Smooth muscle cell (in vitro differentiated cells): ENCODE data around the gene ABCB1. TPM values are rescaled to one million over a fixed set of nuclear protein-coding genes. Genes with fewer than 3 reads are reported as not detected.
"Not testable (repeated sequence)": the region's sequence is repeated elsewhere in the genome, so short reads cannot be mapped to it uniquely, and the experiment has no call there.

Experiments
- DNase-seq: peaks from one replicate; lab custom pipeline; 2025; ENCODE audit not compliant: unreplicated experiment; lab: John Stamatoyannopoulos, UW
- H2AFZ ChIP-seq: fragments of 200-600 bp; sonication (generic); 2 replicates; pipeline ENCODE4 v1.6.0; 2016; ENCODE audit warnings: antibody characterized with exemption, low read depth, mild to moderate bottlenecking
- H3F3A ChIP-seq: fragments of 200-600 bp; sonication (generic); 2 replicates; pipeline ENCODE4 v1.6.0; 2017; ENCODE audit warnings: antibody characterized with exemption, low read depth
- H3K27ac ChIP-seq: fragments of 200-600 bp; sonication (generic); 2 replicates; pipeline ENCODE4 v1.5.1; 2016; ENCODE audit warnings: low read depth, mild to moderate bottlenecking
- H3K27me3 ChIP-seq: fragments of 200-600 bp; sonication (generic); 2 replicates; pipeline ENCODE4 v1.6.1; 2016; ENCODE audit warnings: low read depth, mild to moderate bottlenecking
- H3K36me3 ChIP-seq: fragments of 200-600 bp; sonication (generic); 2 replicates; pipeline ENCODE4 v1.5.1; 2016; ENCODE audit warnings: low read depth
- H3K4me1 ChIP-seq: fragments of 200-600 bp; sonication (generic); 2 replicates; pipeline ENCODE4 v1.5.1; 2016; ENCODE audit warnings: low read depth
- H3K4me2 ChIP-seq: fragments of 200-600 bp; sonication (generic); 2 replicates; pipeline ENCODE4 v1.6.0; 2016; ENCODE audit warnings: mild to moderate bottlenecking
- H3K4me3 ChIP-seq: fragments of 200-600 bp; sonication (generic); 2 replicates; pipeline ENCODE4 v1.5.1; 2016; ENCODE audit warnings: mild to moderate bottlenecking
- H3K79me2 ChIP-seq: fragments of 200-600 bp; sonication (generic); 2 replicates; pipeline ENCODE4 v1.6.0; 2016; ENCODE audit warnings: low read depth, mild to moderate bottlenecking
- H3K9ac ChIP-seq: fragments of 200-600 bp; sonication (generic); 2 replicates; pipeline ENCODE4 v1.6.0; 2016; ENCODE audit warnings: low read depth
- H3K9me3 ChIP-seq: fragments of 200-600 bp; sonication (generic); replicated peaks from 2 replicates; pipeline ENCODE4 v1.5.1; 2016; ENCODE audit warnings: low read depth
- H4K20me1 ChIP-seq: fragments of 200-600 bp; sonication (generic); 2 replicates; pipeline ENCODE4 v1.6.0; 2016; ENCODE audit warnings: low read depth
- CTCF ChIP-seq: fragments of 200-600 bp; sonication (generic); IDR thresholded peaks from 2 replicates; pipeline ENCODE4 v1.5.1; 2017; ENCODE audit warnings: borderline replicate concordance, mild to moderate bottlenecking, antibody characterized with exemption; ENCODE audit not compliant: insufficient read depth, poor library complexity, severe bottlenecking
- WGBS: methylation state at CpG from one replicate; pipeline ENCODE4 v1.1.7; 2016; ENCODE audit warnings: low lambda C conversion rate; 5-methylcytosine and 5-hydroxymethylcytosine counted together
- polyA plus RNA-seq: library from polyadenylated mRNA; unstranded; fragments of >200 nt; fragmentation: Nextera tagmentation; extraction: Ambion mirVana; gene quantifications from 2 replicates; pipeline ENCODE4 v1.2.1, GENCODE V29; 2016
- total RNA-seq: library from RNA; depleted of rRNA; stranded (reverse); fragments of >200 nt; gene quantifications from 2 replicates; pipeline ENCODE4 v1.2.3, GENCODE V29; 2014

The ABCB1 gene
- total and polyA plus RNA-seq, 2 experiments from 2014 or later: 1.4 to 10.0 TPM

DNA sequence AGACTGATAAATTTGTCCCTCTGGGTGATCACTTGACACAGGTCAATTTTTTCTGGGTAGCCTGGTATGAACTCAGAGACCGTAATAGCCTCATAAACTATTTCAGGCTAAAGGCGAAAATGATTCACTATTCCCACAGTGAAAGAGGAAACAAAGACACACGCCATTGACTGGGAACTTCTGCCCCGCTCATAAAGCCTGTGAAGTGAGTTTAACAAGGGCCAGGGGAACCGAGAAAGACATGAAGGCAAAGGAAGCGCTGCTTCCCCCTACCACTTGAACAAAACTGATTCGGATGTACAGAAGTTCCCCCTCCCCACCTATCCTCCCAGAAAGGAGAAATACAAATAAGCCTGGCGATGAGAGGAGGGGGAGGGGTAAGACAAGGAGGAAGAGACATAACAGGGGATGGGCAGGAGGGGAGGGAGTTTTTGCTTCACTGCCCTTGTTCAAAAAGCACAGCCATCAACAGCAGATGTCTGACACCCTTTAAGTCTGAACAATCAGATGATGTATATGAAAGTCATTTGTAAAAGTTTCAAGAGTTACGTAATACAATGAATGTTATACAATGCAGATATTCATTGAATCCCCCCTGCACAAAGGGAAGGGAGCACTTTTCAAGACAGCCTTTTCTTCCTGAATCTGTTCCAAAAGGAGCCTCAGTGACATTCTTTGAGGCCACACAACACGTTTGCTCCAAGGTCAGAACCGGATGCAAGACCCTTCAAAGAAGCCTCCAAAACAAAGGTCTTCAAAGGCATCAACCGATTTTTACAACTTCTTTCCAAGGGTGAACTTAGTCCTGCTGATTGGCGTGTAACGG is 125.9 kb downstream of the ABCB1 start:
- H3K36me3 ChIP-seq: no peaks in the 10 kb centered on the region
- TF ChIP-seq CTCF: no peak
- H3K9me3 ChIP-seq: no peaks in the 10 kb centered on the region
- H3F3A ChIP-seq: no peaks in the 10 kb centered on the region
- H3K27ac ChIP-seq: peak overlapping the region; percentile 33
- peak overlapping the region; percentile 50 for H3K4me3 ChIP-seq
- no peaks in the 10 kb centered on the region for H4K20me1 ChIP-seq
- peak overlapping the region; percentile 87 for H3K4me2 ChIP-seq
- peaks cover 57% of the 10 kb centered on the region for H3K27me3 ChIP-seq
- WGBS: 14% methylated on average over 14 of the region's 14 CpGs
- H3K79me2 ChIP-seq: no peaks in the 10 kb centered on the region
- peak overlapping the region; percentile 89 for H2AFZ ChIP-seq
- peak overlapping the region; percentile 72 for H3K9ac ChIP-seq
- no peak for DNase-seq
- peaks cover 10% of the 10 kb centered on the region for H3K4me1 ChIP-seq

- DNase-seq: no peak
- Histone ChIP-seq H3K79me2 (no peaks in the 10 kb centered on the region), H3K4me3 (peak overlapping the region; percentile 50), H3K4me2 (peak overlapping the region; percentile 87), H3K9ac (no peak overlapping the region), H3K36me3 (no peaks in the 10 kb centered on the region), H4K20me1 (no peaks in the 10 kb centered on the region), H3K27ac (no peak overlapping the region), H3K9me3 (no peaks in the 10 kb centered on the region), H3F3A (no peaks in the 10 kb centered on the region), H3K4me1 (peaks cover 10% of the 10 kb centered on the region), H2AFZ (no peak overlapping the region), H3K27me3 (peaks cover 57% of the 10 kb centered on the region)
- TF ChIP-seq CTCF: no peak
- 80% methylated on average over 2 of the region's 2 CpGs for WGBS
These were observed 126.7 kb downstream of the ABCB1 start for GRCh38 chr7:87473986-87474385.

DNA sequence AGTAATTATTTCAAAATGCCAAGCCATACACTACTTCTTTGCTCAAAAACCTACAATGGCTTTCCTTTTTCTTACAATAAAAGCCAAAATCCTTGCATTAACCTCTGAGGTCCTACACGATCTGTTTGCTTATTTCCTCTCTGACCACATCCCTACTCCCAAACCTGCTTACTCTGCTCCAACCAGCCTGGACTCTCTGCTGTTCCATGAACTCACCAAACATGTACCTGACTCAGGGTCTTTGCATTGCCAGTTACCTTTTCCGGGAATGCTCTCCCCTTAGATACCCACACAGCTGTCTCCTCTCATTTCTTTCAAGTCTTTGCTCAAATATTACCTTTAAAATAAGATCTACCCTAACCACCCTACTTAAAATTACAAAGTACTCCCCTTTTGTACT is 127.5 kb downstream of the ABCB1 start:
- no peak for DNase-seq
- no peaks in the 10 kb centered on the region for H3F3A ChIP-seq
- TF ChIP-seq CTCF: no peak
- no peaks in the 10 kb centered on the region for H3K36me3 ChIP-seq
- H3K4me3 ChIP-seq: no peak overlapping the region
- peaks cover 51% of the 10 kb centered on the region for H3K27me3 ChIP-seq
- H3K9ac ChIP-seq: no peak overlapping the region
- no peak overlapping the region for H3K4me2 ChIP-seq
- H3K27ac ChIP-seq: no peak overlapping the region
- peaks cover 10% of the 10 kb centered on the region for H3K4me1 ChIP-seq
- no peaks in the 10 kb centered on the region for H3K79me2 ChIP-seq
- no peak overlapping the region for H2AFZ ChIP-seq
- H4K20me1 ChIP-seq: no peaks in the 10 kb centered on the region
- H3K9me3 ChIP-seq: no peaks in the 10 kb centered on the region
- 86% methylated on average over 2 of the region's 2 CpGs for WGBS

GRCh38 chr7:87471473-87471872 is 129.2 kb downstream of the ABCB1 start:
- Histone ChIP-seq H3K36me3 (no peaks in the 10 kb centered on the region), H3K4me2 (no peak overlapping the region), H2AFZ (no peak overlapping the region), H3K4me1 (peaks cover 10% of the 10 kb centered on the region), H3K4me3 (no peak overlapping the region), H3K9ac (no peak overlapping the region), H3K27me3 (peaks cover 34% of the 10 kb centered on the region), H3K27ac (no peak overlapping the region), H4K20me1 (no peaks in the 10 kb centered on the region), H3F3A (no peaks in the 10 kb centered on the region), H3K79me2 (no peaks in the 10 kb centered on the region), H3K9me3 (no peaks in the 10 kb centered on the region)
- TF ChIP-seq CTCF: no peak
- DNase-seq: no peak
- WGBS: 86% methylated on average over 2 of the region's 2 CpGs

DNA sequence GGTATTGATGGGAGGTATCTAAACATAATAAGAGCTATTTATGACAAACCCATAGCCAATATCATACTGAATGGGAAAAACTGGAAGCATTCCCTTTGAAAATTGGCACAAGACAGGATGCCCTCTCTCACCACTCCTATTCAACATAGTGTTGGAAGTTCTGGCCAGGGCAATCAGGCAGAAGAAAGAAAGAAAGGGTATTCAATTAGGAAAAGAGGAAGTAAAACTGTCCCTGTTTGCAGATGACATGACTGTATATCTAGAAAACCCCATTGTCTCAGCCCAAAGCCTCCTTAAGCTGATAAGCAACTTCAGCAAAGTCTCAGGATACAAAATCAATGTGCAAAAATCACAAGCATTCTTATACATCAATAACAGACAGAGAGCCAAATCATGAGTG is 131.5 kb downstream of the ABCB1 start:
- H3K4me3 ChIP-seq, H3K4me2 ChIP-seq, H3K4me1 ChIP-seq, H3K9me3 ChIP-seq, H3F3A ChIP-seq, H3K79me2 ChIP-seq, DNase-seq, H3K27ac ChIP-seq, H2AFZ ChIP-seq, H4K20me1 ChIP-seq, H3K36me3 ChIP-seq, H3K9ac ChIP-seq: not testable (repeated sequence)
- H3K27me3 ChIP-seq: peaks cover 15% of the 10 kb centered on the region

DNA sequence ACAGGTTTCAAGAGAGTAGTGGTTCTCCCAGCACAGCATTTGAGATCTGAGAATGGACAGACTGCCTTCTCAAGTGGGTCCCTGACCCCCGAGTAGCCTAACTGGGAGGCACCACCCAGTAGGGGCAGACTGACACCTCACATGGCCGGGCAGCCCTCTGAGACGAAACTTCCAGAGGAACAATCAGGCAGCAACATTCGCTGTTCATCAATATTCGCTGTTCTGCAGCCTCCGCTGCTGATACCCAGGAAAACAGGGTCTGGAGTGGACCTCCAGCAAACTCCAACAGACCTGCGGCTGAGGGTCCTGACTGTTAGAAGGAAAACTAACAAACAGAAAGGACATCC is 135.2 kb downstream of the ABCB1 start:
- WGBS: 76% methylated on average over 7 of the region's 7 CpGs
- not testable (repeated sequence) for H3K27me3 ChIP-seq, H3K4me2 ChIP-seq, H2AFZ ChIP-seq, H3F3A ChIP-seq, H3K4me1 ChIP-seq, H3K4me3 ChIP-seq, H3K9ac ChIP-seq, H3K27ac ChIP-seq, H3K36me3 ChIP-seq, H3K9me3 ChIP-seq, H4K20me1 ChIP-seq, DNase-seq, H3K79me2 ChIP-seq
